NB4 (cell line): ENCODE data around the gene SALL3.

Source experiments
- CTCF ChIP-seq: IDR thresholded peaks from one replicate; pipeline ENCODE4 v1.5.1; 2012; ENCODE audit warnings: low read depth, low read length
- MAX ChIP-seq: IDR thresholded peaks from 2 replicates; pipeline ENCODE4 v1.6.1; 2011; ENCODE audit warnings: low read depth, low read length
- POLR2A ChIP-seq: IDR thresholded peaks from 2 replicates; pipeline ENCODE4 v1.6.1; 2011; ENCODE audit warnings: mild to moderate bottlenecking; ENCODE audit not compliant: insufficient read length; ENCODE audit errors: extremely low read depth

GRCh38 chr18:78994000-78994399, 14.4 kb downstream of the SALL3 start:
- TF ChIP-seq CTCF (no peak), POLR2A (no peak), MAX (no peak)
